Smooth muscle cell (in vitro differentiated cells): ENCODE data around the gene RASAL2. TPM values are rescaled to one million over a fixed set of nuclear protein-coding genes. Genes with fewer than 3 reads are reported as not detected.

Source experiments
- DNase-seq: peaks from one replicate; lab custom pipeline; 2025; ENCODE audit not compliant: unreplicated experiment; lab: John Stamatoyannopoulos, UW
- H2AFZ ChIP-seq: fragments of 200-600 bp; sonication (generic); 2 replicates; pipeline ENCODE4 v1.6.0; 2016; ENCODE audit warnings: antibody characterized with exemption, low read depth, mild to moderate bottlenecking
- H3F3A ChIP-seq: fragments of 200-600 bp; sonication (generic); 2 replicates; pipeline ENCODE4 v1.6.0; 2017; ENCODE audit warnings: antibody characterized with exemption, low read depth
- H3K27ac ChIP-seq: fragments of 200-600 bp; sonication (generic); 2 replicates; pipeline ENCODE4 v1.5.1; 2016; ENCODE audit warnings: low read depth, mild to moderate bottlenecking
- H3K27me3 ChIP-seq: fragments of 200-600 bp; sonication (generic); 2 replicates; pipeline ENCODE4 v1.6.1; 2016; ENCODE audit warnings: low read depth, mild to moderate bottlenecking
- H3K36me3 ChIP-seq: fragments of 200-600 bp; sonication (generic); 2 replicates; pipeline ENCODE4 v1.5.1; 2016; ENCODE audit warnings: low read depth
- H3K4me1 ChIP-seq: fragments of 200-600 bp; sonication (generic); 2 replicates; pipeline ENCODE4 v1.5.1; 2016; ENCODE audit warnings: low read depth
- H3K4me2 ChIP-seq: fragments of 200-600 bp; sonication (generic); 2 replicates; pipeline ENCODE4 v1.6.0; 2016; ENCODE audit warnings: mild to moderate bottlenecking
- H3K4me3 ChIP-seq: fragments of 200-600 bp; sonication (generic); 2 replicates; pipeline ENCODE4 v1.5.1; 2016; ENCODE audit warnings: mild to moderate bottlenecking
- H3K79me2 ChIP-seq: fragments of 200-600 bp; sonication (generic); 2 replicates; pipeline ENCODE4 v1.6.0; 2016; ENCODE audit warnings: low read depth, mild to moderate bottlenecking
- H3K9ac ChIP-seq: fragments of 200-600 bp; sonication (generic); 2 replicates; pipeline ENCODE4 v1.6.0; 2016; ENCODE audit warnings: low read depth
- H3K9me3 ChIP-seq: fragments of 200-600 bp; sonication (generic); replicated peaks from 2 replicates; pipeline ENCODE4 v1.5.1; 2016; ENCODE audit warnings: low read depth
- H4K20me1 ChIP-seq: fragments of 200-600 bp; sonication (generic); 2 replicates; pipeline ENCODE4 v1.6.0; 2016; ENCODE audit warnings: low read depth
- CTCF ChIP-seq: fragments of 200-600 bp; sonication (generic); IDR thresholded peaks from 2 replicates; pipeline ENCODE4 v1.5.1; 2017; ENCODE audit warnings: borderline replicate concordance, mild to moderate bottlenecking, antibody characterized with exemption; ENCODE audit not compliant: insufficient read depth, poor library complexity, severe bottlenecking
- WGBS: methylation state at CpG from one replicate; pipeline ENCODE4 v1.1.7; 2016; ENCODE audit warnings: low lambda C conversion rate; 5-methylcytosine and 5-hydroxymethylcytosine counted together
- polyA plus RNA-seq: library from polyadenylated mRNA; unstranded; fragments of >200 nt; fragmentation: Nextera tagmentation; extraction: Ambion mirVana; gene quantifications from 2 replicates; pipeline ENCODE4 v1.2.1, GENCODE V29; 2016
- total RNA-seq: library from RNA; depleted of rRNA; stranded (reverse); fragments of >200 nt; gene quantifications from 2 replicates; pipeline ENCODE4 v1.2.3, GENCODE V29; 2014

The RASAL2 gene
- total and polyA plus RNA-seq, 2 experiments from 2014 or later, result 4.3 to 17.6 TPM

- H3K4me1 ChIP-seq, result peaks cover 27% of the 10 kb centered on the region
- H3K27ac ChIP-seq, result peak overlapping the region; percentile 58
- no peaks in the 10 kb centered on the region for H4K20me1 ChIP-seq
- no peak overlapping the region for H3K4me3 ChIP-seq
- no peaks in the 10 kb centered on the region for H3K36me3 ChIP-seq
- TF ChIP-seq CTCF, result no peak
- no peaks in the 10 kb centered on the region for H3K27me3 ChIP-seq
- 35% methylated on average over 5 of the region's 5 CpGs for WGBS
- H3K4me2 ChIP-seq, result peak overlapping the region; percentile 66
- no peaks in the 10 kb centered on the region for H3K9me3 ChIP-seq
- DNase-seq, result no peak
- no peak overlapping the region for H3K9ac ChIP-seq
- no peak overlapping the region for H2AFZ ChIP-seq
- H3K79me2 ChIP-seq, result peaks cover 24% of the 10 kb centered on the region
- H3F3A ChIP-seq, result peaks cover 14% of the 10 kb centered on the region
Observed at GRCh38 chr1:178283409-178283808, 189.5 kb downstream of the RASAL2 start.

GRCh38 chr1:178284058-178284457 lies 190.2 kb downstream of the RASAL2 start:
- WGBS, result 48% methylated on average over 3 of the region's 3 CpGs
- Histone ChIP-seq H3K9ac (no peak overlapping the region), H3F3A (peaks cover 8% of the 10 kb centered on the region), H3K79me2 (peaks cover 24% of the 10 kb centered on the region), H3K27ac (peak overlapping the region; percentile 58), H2AFZ (no peak overlapping the region), H3K4me2 (peak overlapping the region; percentile 66), H4K20me1 (no peaks in the 10 kb centered on the region), H3K4me1 (peaks cover 21% of the 10 kb centered on the region), H3K4me3 (no peak overlapping the region), H3K9me3 (no peaks in the 10 kb centered on the region), H3K36me3 (no peaks in the 10 kb centered on the region), H3K27me3 (no peaks in the 10 kb centered on the region)
- no peak for TF ChIP-seq CTCF
- no peak for DNase-seq

- H3K9me3 ChIP-seq, result no peaks in the 10 kb centered on the region
- H3K79me2 ChIP-seq, result peaks cover 2% of the 10 kb centered on the region
- no peak overlapping the region for H3K27ac ChIP-seq
- H3K4me1 ChIP-seq, result peaks cover 18% of the 10 kb centered on the region
- H2AFZ ChIP-seq, result no peak overlapping the region
- H3K27me3 ChIP-seq, result no peaks in the 10 kb centered on the region
- no peak overlapping the region for H3K4me2 ChIP-seq
- WGBS, result 100% methylated on average over 1 of the region's 1 CpG
- no peaks in the 10 kb centered on the region for H3F3A ChIP-seq
- no peak for TF ChIP-seq CTCF
- no peak overlapping the region for H3K4me3 ChIP-seq
- no peak for DNase-seq
- H3K36me3 ChIP-seq, result no peaks in the 10 kb centered on the region
- peaks cover 12% of the 10 kb centered on the region for H4K20me1 ChIP-seq
- H3K9ac ChIP-seq, result no peak overlapping the region
Observed at GRCh38 chr1:178291166-178291565, 197.3 kb downstream of the RASAL2 start.

- H3K27ac ChIP-seq, result peak overlapping the region; percentile 51
- WGBS, result 45% methylated on average over 1 of the region's 1 CpG
Observed at GRCh38 chr1:178294654-178295053, 200.8 kb downstream of the RASAL2 start.

More at GRCh38 chr1:178294654-178295053, 200.8 kb downstream of the RASAL2 start:
- Histone ChIP-seq H3K4me2 (no peak overlapping the region), H3K4me3 (no peak overlapping the region), H3K36me3 (no peaks in the 10 kb centered on the region), H2AFZ (no peak overlapping the region), H3K79me2 (peaks cover 2% of the 10 kb centered on the region), H3K9me3 (no peaks in the 10 kb centered on the region), H4K20me1 (peaks cover 12% of the 10 kb centered on the region), H3K4me1 (peaks cover 18% of the 10 kb centered on the region), H3F3A (no peaks in the 10 kb centered on the region), H3K27me3 (no peaks in the 10 kb centered on the region), H3K9ac (no peak overlapping the region)
- no peak for TF ChIP-seq CTCF
- no peak for DNase-seq
